ENCODE data around the gene C9orf50.

C9orf50 gene

GRCh38 chr9:129640086-129640870 lies 19.4 kb upstream of the C9orf50 start:
- no peaks in the 10 kb centered on the region for H3F3A ChIP-seq (ENCODE audit: insufficient read depth)
- H3K27ac ChIP-seq (ENCODE audit: low read depth, low read length), result no peak overlapping the region
- H4K20me1 ChIP-seq (ENCODE audit: low read depth, low read length), result no peaks in the 10 kb centered on the region
- no peaks in the 10 kb centered on the region for H3K9me3 ChIP-seq (ENCODE audit: insufficient read depth, low read length)
- H3K4me2 ChIP-seq (ENCODE audit: low read depth, low read length, poor library complexity, severe bottlenecking), result peak overlapping the region; percentile 77
- no peaks in the 10 kb centered on the region for H3K9me2 ChIP-seq (replicated peaks; ENCODE audit: insufficient read depth, low read length)
- TF ChIP-seq EZH2phosphoT487 (conservative IDR thresholded peaks at IDR 0.05; ENCODE audit: low read length) (no peak), CTCF (IDR thresholded peaks at IDR 0.05; ENCODE audit: insufficient read depth, low read length, poor library complexity, severe bottlenecking) (no peak)
- no peak overlapping the region for H2AFZ ChIP-seq (ENCODE audit: low read depth, low read length, severe bottlenecking)
- peak overlapping the region; percentile 96; the same call in 1 of the 2 replicates for H3K9ac ChIP-seq (ENCODE audit: low read length)
- H3K27me3 ChIP-seq (ENCODE audit: low read length), result no peaks in the 10 kb centered on the region
- no peaks in the 10 kb centered on the region for H3K36me3 ChIP-seq (ENCODE audit: low read length)
- peak overlapping the region; percentile 98 for H3K4me3 ChIP-seq (ENCODE audit: insufficient read depth, low read length, poor library complexity, severe bottlenecking)
- peaks cover 26% of the 10 kb centered on the region for H3K79me2 ChIP-seq (ENCODE audit: insufficient read depth, low read length)

- TF ChIP-seq EZH2phosphoT487 (conservative IDR thresholded peaks at IDR 0.05; ENCODE audit: low read length), result no peak
- TF ChIP-seq CTCF (IDR thresholded peaks at IDR 0.05; ENCODE audit: insufficient read depth, low read length, poor library complexity, severe bottlenecking), result no peak
- no peak overlapping the region for H3K4me2 ChIP-seq (ENCODE audit: low read depth, low read length, poor library complexity, severe bottlenecking)
- H3K79me2 ChIP-seq (ENCODE audit: insufficient read depth, low read length), result peaks cover 26% of the 10 kb centered on the region
- no peaks in the 10 kb centered on the region for H3K9me2 ChIP-seq (replicated peaks; ENCODE audit: insufficient read depth, low read length)
- no peak overlapping the region for H3K27ac ChIP-seq (ENCODE audit: low read depth, low read length)
- H4K20me1 ChIP-seq (ENCODE audit: low read depth, low read length), result no peaks in the 10 kb centered on the region
- H3K36me3 ChIP-seq (ENCODE audit: low read length), result no peaks in the 10 kb centered on the region
- no peak overlapping the region for H3K4me3 ChIP-seq (ENCODE audit: insufficient read depth, low read length, poor library complexity, severe bottlenecking)
- no peak overlapping the region for H2AFZ ChIP-seq (ENCODE audit: low read depth, low read length, severe bottlenecking)
- no peaks in the 10 kb centered on the region for H3K27me3 ChIP-seq (ENCODE audit: low read length)
- no peaks in the 10 kb centered on the region for H3F3A ChIP-seq (ENCODE audit: insufficient read depth)
- H3K9ac ChIP-seq (ENCODE audit: low read length), result no peak overlapping the region
- H3K9me3 ChIP-seq (ENCODE audit: insufficient read depth, low read length), result no peaks in the 10 kb centered on the region
These were observed 18.8 kb upstream of the C9orf50 start for GRCh38 chr9:129639756-129640085.

- Histone ChIP-seq H4K20me1 (ENCODE audit: low read depth, low read length) (no peaks in the 10 kb centered on the region), H3K4me3 (ENCODE audit: insufficient read depth, low read length, poor library complexity, severe bottlenecking) (no peak overlapping the region), H3K9me3 (ENCODE audit: insufficient read depth, low read length) (no peaks in the 10 kb centered on the region), H3K4me2 (ENCODE audit: low read depth, low read length, poor library complexity, severe bottlenecking) (no peak overlapping the region), H3F3A (ENCODE audit: insufficient read depth) (no peaks in the 10 kb centered on the region), H3K27me3 (ENCODE audit: low read length) (no peaks in the 10 kb centered on the region), H3K27ac (ENCODE audit: low read depth, low read length) (no peak overlapping the region), H3K9me2 (replicated peaks; ENCODE audit: insufficient read depth, low read length) (no peaks in the 10 kb centered on the region), H3K79me2 (ENCODE audit: insufficient read depth, low read length) (peaks cover 26% of the 10 kb centered on the region), H3K36me3 (ENCODE audit: low read length) (no peaks in the 10 kb centered on the region), H2AFZ (ENCODE audit: low read depth, low read length, severe bottlenecking) (no peak overlapping the region), H3K9ac (ENCODE audit: low read length) (no peak overlapping the region)
- no peak for TF ChIP-seq CTCF (IDR thresholded peaks at IDR 0.05; ENCODE audit: insufficient read depth, low read length, poor library complexity, severe bottlenecking)
- no peak for TF ChIP-seq EZH2phosphoT487 (conservative IDR thresholded peaks at IDR 0.05; ENCODE audit: low read length)
These were observed 18.2 kb upstream of the C9orf50 start for GRCh38 chr9:129639034-129639630.

Measured in SU-DHL-6 (cell line).